H7 (cell line): Measurements from ENCODE around the gene YBX3. TPM values are rescaled to one million over a fixed set of nuclear protein-coding genes. Genes with fewer than 3 reads are reported as not detected.
A peak's percentile ranks its signal among the peaks of the same experiment; 100 is the strongest.

Source experiments
- DNase-seq: peaks from one replicate; pipeline ENCODE4 v3.0.0; 2012
- H3K27me3 ChIP-seq: 2 replicates; pipeline ENCODE4 v1.6.0; 2011; ENCODE audit warnings: mild to moderate bottlenecking, low read length; ENCODE audit not compliant: control insufficient read depth, insufficient read depth
- H3K36me3 ChIP-seq: replicated peaks from 2 replicates; pipeline ENCODE4 v1.5.1; 2011; ENCODE audit warnings: low read length; ENCODE audit not compliant: control insufficient read depth, insufficient read depth
- H3K4me3 ChIP-seq: 2 replicates; pipeline ENCODE4 v1.5.1; 2011; ENCODE audit warnings: low read depth, mild to moderate bottlenecking, control low read depth, low read length, moderate library complexity; ENCODE audit not compliant: insufficient read depth
- total RNA-seq: library from RNA; depleted of rRNA; stranded (reverse); fragments of >200 nt; shearing (Covaris generic); gene quantifications from 2 replicates; pipeline ENCODE4 v1.2.3, GENCODE V29; 2014

YBX3 gene
- total RNA-seq, 1 experiment from 2014 or later: 108 TPM

DNA sequence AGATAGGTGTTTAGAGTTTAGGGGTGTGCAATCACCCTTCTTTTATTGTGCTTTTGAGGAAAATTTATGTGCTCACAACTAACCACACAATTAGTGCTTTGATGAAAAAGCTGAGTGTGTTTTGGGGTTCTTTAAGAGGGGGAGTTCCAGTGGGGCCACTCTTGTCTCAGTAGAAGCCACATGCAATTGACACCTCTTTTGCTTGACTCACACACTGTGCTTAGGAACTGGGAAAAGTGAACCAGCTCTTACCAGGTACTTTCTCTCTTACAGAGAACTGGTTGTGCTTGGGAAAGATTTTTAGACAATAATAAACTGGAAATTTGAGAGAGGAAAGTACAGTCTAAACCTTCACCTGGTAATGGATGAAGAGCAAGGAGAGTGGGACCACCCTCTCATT lies 12.3 kb upstream of the YBX3 start:
- Histone ChIP-seq H3K36me3 (no peaks in the 10 kb centered on the region), H3K27me3 (no peaks in the 10 kb centered on the region), H3K4me3 (no peak overlapping the region)
- DNase-seq: no peak

DNA sequence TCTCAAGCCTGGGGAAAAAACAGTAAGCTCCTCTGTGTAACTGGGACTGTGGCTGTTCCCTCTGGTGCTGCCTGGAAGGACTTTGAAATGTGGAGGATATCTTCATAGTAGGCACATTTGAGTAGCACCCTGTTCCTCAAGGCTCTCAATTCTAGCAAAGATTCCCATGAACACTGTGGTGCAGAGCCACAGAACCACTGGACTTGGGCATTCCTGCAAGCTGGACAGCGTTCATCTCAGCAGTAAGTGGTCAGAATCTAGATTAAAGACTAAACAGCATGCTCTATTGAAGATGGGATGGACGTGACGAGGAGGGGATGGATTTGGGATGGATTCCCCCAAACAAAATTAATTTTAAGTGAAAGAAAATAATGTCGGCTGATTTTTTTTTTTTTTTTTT lies 9.4 kb upstream of the YBX3 start:
- Histone ChIP-seq H3K27me3 (no peaks in the 10 kb centered on the region), H3K36me3 (no peaks in the 10 kb centered on the region), H3K4me3 (no peak overlapping the region)
- DNase-seq: no peak

DNA sequence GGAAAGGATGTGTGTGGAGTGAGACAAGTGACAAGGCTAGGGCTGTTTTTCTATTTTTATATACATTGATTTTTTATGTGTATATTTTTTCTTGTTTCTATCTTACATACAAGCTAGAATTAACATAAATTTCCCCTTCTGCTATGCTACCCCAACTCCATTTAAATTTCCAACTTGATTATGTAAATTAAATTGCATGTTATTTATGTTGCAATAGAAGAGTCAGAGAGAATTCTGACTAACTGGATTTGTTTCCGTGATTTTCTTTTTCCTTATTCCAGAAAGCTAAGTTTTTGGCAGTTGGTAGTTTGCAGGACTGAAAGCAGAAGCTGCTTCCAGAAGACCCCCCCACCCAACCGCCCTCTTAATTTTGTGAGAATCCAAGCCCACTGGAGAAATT lies 8.9 kb upstream of the YBX3 start:
- no peaks in the 10 kb centered on the region for H3K36me3 ChIP-seq
- no peak for DNase-seq
- no peak overlapping the region for H3K4me3 ChIP-seq
- H3K27me3 ChIP-seq: no peaks in the 10 kb centered on the region

DNA sequence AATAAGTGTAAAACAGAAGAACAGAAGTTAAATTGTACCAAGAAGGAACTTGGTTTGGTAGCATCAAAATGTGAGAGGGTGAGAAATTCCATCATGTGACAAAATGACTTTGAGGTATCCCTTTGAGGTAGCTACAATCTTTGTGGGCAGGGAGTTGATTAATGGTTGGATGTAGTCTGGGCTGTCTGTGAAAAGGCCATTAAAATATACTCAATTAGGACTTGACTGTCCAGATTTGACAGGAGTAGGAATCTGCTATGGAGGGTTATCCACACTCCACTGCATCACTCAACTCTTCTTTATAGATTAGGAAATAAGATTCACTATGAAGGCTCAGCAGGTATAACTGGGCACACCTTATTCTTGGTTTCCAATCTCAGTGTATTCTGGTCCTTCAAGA lies 7.4 kb upstream of the YBX3 start:
- no peaks in the 10 kb centered on the region for H3K36me3 ChIP-seq
- H3K27me3 ChIP-seq: no peaks in the 10 kb centered on the region
- H3K4me3 ChIP-seq: no peak overlapping the region
- no peak for DNase-seq

DNA sequence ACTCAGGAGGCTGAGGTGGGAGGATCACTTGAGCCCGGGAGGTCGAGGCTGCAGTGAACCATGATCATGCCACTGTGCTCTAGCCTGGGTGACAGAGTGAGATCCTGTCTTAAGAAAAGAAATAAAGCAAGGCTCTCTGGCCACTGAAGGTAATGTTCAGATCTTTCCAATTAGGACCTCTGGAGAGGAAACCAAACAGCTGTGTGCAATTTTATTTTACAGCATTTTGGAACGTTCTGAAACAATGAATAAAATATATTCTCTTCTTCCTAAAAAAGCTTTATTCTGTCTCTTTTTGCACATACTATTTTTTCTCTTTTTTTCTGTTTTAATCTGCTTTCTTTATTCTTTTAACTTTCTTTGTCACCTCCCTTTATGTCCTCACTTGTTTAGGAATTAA lies 5.0 kb upstream of the YBX3 start:
- Histone ChIP-seq H3K36me3 (no peaks in the 10 kb centered on the region), H3K4me3 (no peak overlapping the region), H3K27me3 (peaks cover 5% of the 10 kb centered on the region; the same call in 1 of the 2 replicates)
- DNase-seq: no peak

DNA sequence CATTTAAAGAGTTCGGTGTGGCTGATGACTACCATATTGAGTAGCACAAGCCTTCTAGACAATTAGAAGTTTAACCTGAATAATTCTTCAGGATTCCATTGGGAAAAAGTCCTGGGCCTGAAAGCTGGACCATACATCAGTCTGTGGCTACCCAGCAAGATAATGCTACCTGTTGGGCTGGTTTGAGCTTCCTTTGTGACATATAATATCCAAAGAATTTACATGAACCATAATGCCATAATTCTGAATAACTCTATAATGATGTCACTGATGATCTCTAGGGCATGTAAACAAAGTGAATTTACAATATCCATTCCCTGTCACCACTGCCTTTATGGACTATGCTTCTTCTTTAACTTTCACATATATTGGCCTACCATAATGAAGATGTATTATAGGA lies 3.8 kb upstream of the YBX3 start:
- DNase-seq: no peak
- Histone ChIP-seq H3K27me3 (peaks cover 5% of the 10 kb centered on the region; the same call in 1 of the 2 replicates), H3K4me3 (no peak overlapping the region), H3K36me3 (no peaks in the 10 kb centered on the region)

DNA sequence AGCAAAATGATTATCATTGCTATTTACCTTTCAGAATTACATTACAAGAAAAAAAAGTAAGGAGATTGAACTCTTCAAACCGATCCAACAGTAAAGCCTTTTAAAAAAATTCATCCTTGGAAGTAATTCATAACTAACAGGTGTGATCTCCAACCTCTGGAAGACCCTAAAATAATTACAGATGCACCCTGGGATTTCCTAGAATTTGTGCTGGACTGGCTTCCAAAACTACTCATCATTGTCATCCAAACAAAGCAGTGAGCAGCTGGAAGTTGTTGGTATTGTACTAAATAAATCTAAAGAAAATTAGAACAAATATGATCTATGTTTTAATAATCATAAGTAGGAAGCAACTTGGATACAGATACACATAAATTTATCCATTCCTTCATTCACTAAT lies 1.9 kb upstream of the YBX3 start:
- no peak for DNase-seq
- H3K4me3 ChIP-seq: no peak overlapping the region
- peaks cover 5% of the 10 kb centered on the region; the same call in 1 of the 2 replicates for H3K27me3 ChIP-seq
- H3K36me3 ChIP-seq: no peaks in the 10 kb centered on the region

DNA sequence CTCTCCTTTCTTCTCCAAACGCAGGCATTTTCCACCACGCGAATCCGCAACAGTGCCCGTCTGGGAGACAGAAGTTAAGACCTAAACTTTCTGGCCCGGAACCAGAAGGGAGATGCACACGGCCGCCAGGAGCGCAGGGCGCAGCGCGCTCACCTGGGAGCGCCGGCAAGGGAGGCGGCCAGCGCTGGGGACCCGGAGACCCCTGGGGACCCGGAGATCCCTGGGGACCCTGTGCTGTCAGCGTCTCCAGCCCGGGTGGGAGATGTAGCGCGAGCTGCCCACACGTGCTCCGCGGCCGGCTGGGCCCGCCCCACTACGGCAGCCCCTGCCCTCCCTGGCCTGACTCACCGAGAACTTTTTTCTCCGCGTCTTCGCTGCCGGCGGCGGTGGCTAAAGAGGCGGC lies 620 bp downstream of the YBX3 start:
- peaks cover 5% of the 10 kb centered on the region; the same call in 1 of the 2 replicates for H3K27me3 ChIP-seq
- peak overlapping the region; percentile 94 for H3K4me3 ChIP-seq
- peak; percentile 69 for DNase-seq
- H3K36me3 ChIP-seq: no peaks in the 10 kb centered on the region

DNA sequence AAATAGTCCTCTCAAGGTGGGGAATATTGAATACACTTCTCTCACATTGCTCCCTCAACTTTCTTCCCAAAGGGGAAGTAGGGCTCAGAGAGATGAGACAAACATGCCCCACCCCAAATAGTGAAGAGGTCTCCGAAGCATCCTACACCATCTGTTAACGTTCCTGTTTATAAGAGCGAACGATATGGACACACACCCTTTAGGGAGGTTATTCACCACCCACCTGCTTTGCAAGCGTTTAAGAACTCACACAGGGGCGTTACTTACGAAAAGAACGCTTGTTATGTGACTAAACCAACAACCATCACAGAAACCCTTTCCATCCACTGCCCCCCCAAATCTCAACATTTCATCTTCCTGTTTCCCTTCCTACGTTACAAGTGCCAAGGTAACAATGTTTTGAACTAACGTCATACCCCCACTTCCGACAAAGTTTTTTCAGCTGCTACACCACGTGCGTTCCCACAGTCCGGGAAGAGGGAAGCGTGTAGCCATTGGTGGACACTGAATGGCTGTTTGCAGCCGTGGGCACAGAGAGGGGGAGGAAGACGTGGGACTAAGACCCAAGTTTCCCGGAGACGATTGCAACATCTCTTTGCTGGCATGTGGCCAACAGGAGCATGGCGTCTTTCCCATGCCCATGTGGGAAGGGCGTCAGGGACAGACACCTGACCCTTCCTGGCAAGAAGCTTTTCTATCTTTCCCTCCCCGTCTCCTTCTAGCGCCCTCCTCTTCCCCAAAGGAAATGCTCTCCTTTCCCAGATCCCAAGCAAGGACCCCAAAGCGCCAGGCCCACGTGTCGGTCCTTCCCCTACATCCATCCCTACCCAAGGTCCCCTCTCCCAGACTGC lies 1.2 kb downstream of the YBX3 start:
- Histone ChIP-seq H3K27me3 (peaks cover 5% of the 10 kb centered on the region; the same call in 1 of the 2 replicates), H3K4me3 (peak overlapping the region; percentile 94), H3K36me3 (no peaks in the 10 kb centered on the region)
- DNase-seq: peak; percentile 61

DNA sequence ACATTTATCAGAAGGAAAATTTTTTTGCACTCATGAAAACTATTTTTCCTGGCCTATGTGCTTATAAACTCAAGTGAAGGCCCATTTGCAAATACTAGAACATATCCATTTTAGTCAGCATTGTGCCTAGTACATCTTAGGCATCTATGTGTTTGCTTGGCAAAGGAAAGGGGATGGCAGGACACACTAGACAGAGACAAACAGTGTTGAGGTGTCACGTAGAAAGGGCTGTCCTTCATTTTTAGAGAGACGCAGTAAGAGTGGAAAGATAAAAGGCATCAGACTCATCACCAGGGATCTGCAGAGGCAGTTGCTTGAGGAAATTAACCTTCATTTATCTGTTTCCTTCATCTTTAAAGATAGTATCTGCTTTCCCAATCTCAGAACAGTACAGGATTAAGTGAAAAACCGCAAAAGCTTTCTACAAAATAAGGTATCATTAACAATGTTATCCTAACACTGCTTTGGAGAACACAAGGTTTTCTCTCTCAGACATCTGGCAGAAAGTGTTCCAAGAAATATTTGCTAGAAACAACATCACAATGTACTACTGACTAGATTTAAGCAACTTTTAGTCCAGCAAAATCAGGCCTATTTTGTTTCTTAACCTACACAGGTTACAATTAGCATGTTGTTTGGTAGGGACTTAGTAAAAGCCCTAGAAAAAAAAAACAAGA lies 2.0 kb downstream of the YBX3 start:
- no peaks in the 10 kb centered on the region for H3K36me3 ChIP-seq
- peaks cover 5% of the 10 kb centered on the region; the same call in 1 of the 2 replicates for H3K27me3 ChIP-seq
- no peak for DNase-seq
- peak overlapping the region; percentile 94 for H3K4me3 ChIP-seq

DNA sequence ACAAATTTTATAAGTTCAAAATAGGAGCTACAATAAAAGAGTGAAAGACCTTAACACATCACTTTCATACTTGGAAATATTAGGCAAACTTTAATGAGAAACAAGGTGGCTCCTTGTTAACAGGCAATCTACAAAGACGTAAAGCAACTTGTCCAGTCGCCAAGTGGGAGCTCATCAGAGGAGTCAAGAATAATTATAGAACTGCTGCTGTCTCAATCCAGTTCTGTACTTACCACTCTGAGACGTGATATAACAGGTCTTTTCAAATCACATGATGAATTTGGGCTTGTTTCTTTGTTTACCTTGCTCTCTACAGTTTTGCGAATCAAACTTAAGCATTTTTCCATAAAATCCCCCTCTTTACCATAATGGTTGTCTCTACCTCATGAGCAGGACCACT lies 3.6 kb downstream of the YBX3 start:
- Histone ChIP-seq H3K4me3 (no peak overlapping the region), H3K36me3 (peaks cover 6% of the 10 kb centered on the region), H3K27me3 (peaks cover 5% of the 10 kb centered on the region; the same call in 1 of the 2 replicates)
- no peak for DNase-seq

DNA sequence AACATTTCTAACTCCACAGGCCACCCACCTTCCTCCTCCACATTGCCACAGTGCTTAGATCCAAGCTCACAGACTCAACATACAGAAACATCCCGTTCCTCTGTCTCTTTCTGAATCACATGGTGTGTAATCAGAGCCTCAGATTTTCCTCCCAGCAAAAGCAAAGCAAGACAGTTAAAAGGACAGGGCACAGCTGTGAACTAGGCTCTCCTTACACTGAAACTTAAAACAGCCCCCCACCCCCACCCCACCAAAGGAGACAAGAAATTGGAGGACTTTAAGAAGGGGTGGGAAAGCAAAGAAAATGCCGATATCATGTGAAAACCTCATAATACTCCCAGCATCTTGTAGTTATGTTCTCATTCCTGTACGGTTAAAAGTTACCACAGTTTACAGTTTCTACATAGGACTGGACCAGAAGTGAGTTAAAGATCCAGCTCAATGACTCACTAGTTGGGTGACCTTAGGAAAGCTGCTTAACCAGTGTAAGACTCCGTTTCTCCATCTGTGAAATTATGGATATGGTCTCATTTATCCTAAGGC lies 4.8 kb downstream of the YBX3 start:
- no peak for DNase-seq
- no peaks in the 10 kb centered on the region for H3K27me3 ChIP-seq
- peaks cover 10% of the 10 kb centered on the region for H3K36me3 ChIP-seq
- no peak overlapping the region for H3K4me3 ChIP-seq

DNA sequence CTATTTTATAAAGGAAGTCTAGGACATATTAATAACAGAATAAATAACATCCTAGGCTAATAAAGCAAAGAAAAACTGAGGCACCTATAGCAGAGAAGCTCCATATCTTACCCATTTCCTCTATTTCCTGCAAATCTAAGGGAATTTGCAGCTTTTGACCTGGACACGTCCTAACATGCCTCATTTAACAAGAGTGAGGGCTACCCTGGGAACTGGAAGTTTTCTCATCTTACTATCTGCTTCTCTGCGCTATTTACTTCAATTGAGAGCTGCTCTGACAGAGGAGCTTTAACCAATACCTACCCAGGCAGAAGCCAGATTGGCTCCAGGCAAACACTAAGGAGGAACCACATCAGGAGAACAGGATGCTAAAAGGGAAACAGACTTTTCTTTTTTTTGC lies 5.7 kb downstream of the YBX3 start:
- Histone ChIP-seq H3K4me3 (no peak overlapping the region), H3K36me3 (peaks cover 11% of the 10 kb centered on the region), H3K27me3 (no peaks in the 10 kb centered on the region)
- DNase-seq: no peak

DNA sequence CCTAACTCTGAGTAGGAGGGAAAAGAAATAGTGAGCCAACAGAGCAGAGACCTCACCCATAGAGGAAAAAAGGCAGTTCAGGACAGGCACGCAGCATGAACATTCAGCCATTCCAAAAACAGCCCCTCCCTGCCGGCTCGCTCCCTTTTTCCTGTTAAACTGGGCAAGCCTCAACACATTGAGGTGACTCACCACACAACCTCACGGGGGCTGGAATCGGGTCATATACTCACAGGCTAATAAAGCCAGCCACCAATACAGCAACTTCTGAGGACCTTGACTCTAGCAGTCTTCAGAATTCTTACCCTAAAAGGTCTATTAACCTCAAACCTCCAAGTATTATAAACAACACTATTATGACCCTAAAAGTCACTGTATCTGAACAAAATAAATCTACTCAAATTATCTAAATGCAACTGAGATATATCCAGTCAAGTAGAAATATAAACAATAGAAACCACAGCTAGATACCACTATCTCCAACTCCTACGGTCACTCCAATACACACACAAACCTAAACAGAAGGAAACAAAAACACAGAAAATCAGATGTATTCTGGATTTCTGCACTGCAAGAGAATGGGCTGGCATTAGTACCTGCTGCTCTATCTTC lies 6.3 kb downstream of the YBX3 start:
- H3K27me3 ChIP-seq: no peaks in the 10 kb centered on the region
- no peak overlapping the region for H3K4me3 ChIP-seq
- DNase-seq: peak; percentile 46
- H3K36me3 ChIP-seq: peaks cover 16% of the 10 kb centered on the region
